Bronchial epithelial cell (primary cell): ENCODE data around the gene STAM. TPM values are rescaled to one million over a fixed set of nuclear protein-coding genes. Genes with fewer than 3 reads are reported as not detected.

ENCODE experiments used
- DNase-seq: peaks from one replicate; pipeline ENCODE4 v3.0.0-alpha.2; 2010; ENCODE audit warnings: low read depth
- FAIRE-seq: peaks from 2 replicates; lab custom pipeline; 2011; peaks lifted over from hg19 to GRCh38; lab: Jason Lieb, UNC
- H3K27me3 ChIP-seq: 2 replicates; pipeline ENCODE4 v1.5.1; 2011; ENCODE audit warnings: low read length; ENCODE audit not compliant: control insufficient read depth, insufficient read depth
- H3K36me3 ChIP-seq: 2 replicates; pipeline ENCODE4 v1.5.1; 2011; ENCODE audit warnings: low read length; ENCODE audit not compliant: control insufficient read depth, insufficient read depth
- H3K4me3 ChIP-seq: 2 replicates; pipeline ENCODE4 v1.5.1; 2011; ENCODE audit warnings: mild to moderate bottlenecking, low read depth, low read length, control low read depth
- CTCF ChIP-seq: IDR thresholded peaks from 2 replicates; pipeline ENCODE4 v1.5.1; 2011; ENCODE audit warnings: mild to moderate bottlenecking, moderate library complexity, low read length, control low read depth, inconsistent platforms; ENCODE audit not compliant: insufficient read depth, severe bottlenecking
- total RNA-seq: library from RNA; depleted of rRNA; stranded (reverse); fragments of >200 nt; gene quantifications from 2 replicates; pipeline ENCODE4 v1.2.1, GENCODE V29; 2014

Gene STAM
- total RNA-seq, 1 donor from 2014 or later, result 21.9 TPM

DNA sequence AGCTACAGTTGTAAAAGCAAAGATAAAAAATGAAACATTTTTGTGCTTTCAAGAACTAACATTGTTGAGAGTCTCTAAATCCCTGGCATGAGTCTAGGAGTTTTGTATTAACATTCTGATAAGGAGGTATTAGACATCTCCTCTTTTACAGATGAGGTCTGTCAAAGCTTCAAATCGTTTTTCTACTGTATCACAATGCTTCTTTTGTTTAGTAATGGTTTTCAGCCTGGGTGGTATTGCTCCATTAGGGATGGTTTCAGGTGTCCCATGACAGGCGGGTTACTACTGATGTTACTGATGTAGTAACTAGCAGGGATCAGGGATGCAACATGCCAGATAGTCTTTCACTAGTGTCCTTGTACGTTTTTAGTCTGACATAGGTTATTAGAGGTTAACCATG, 27.4 kb downstream of the STAM start:
- H3K4me3 ChIP-seq, result no peak overlapping the region
- DNase-seq, result no peak
- H3K36me3 ChIP-seq, result no peaks in the 10 kb centered on the region
- no peaks in the 10 kb centered on the region for H3K27me3 ChIP-seq
- no peak for TF ChIP-seq CTCF
- FAIRE-seq, result no peak

DNA sequence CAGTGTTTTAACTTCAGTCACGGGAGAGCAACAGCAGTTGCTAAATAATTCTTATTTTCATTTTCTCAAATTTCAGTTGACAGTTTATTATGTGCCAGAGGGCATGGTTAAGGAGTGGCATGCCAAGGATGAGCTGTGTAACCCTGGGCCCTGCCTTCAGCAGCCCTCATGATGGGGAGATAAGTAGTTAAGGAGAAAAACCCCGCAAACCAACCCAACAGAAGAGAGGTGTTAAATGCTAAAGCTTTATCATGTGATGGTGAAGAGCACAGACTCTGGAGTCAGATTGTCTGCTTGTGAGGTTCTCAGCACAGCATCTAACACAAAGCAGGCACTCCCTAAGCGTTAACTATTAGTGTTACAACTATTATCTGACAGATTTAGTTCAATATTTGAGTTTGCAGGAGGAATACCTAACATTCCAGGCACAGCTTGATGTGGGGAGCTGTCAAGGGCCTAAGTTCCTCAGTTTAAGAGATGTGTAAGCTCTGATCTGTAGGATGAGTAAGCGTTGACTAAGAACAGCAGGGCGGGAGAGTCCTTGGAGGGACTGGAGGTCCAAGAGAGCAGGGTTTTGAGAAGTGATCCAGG, 29.6 kb downstream of the STAM start:
- FAIRE-seq (no peak), DNase-seq (peak; percentile 87)
- no peaks in the 10 kb centered on the region for H3K27me3 ChIP-seq
- H3K36me3 ChIP-seq, result no peaks in the 10 kb centered on the region
- no peak for TF ChIP-seq CTCF
- no peak overlapping the region for H3K4me3 ChIP-seq

DNA sequence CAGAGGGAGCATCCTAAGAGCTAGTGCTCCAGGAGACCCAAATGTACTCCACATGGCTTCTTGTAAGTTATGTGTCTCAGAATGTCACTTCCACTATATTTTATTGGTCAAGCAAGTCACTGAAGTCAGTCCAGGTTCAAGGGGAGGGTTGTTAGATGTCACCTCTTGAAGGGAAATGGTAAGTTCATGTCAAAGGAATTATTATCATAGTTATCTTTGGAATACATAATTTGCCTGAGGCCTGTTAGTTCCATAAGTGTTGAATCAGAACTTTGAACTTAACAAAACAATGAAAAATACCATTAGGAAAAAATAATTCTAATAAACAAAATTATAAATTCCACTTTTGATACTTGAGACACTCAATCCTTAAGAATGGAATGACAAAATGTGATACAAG, 30.6 kb downstream of the STAM start:
- Histone ChIP-seq H3K4me3 (no peak overlapping the region), H3K36me3 (no peaks in the 10 kb centered on the region), H3K27me3 (no peaks in the 10 kb centered on the region)
- DNase-seq (no peak), FAIRE-seq (no peak)
- no peak for TF ChIP-seq CTCF

GRCh38 chr10:17675638-17676037, 31.7 kb downstream of the STAM start:
- DNase-seq (no peak), FAIRE-seq (no peak)
- no peaks in the 10 kb centered on the region for H3K27me3 ChIP-seq
- H3K36me3 ChIP-seq, result no peaks in the 10 kb centered on the region
- no peak overlapping the region for H3K4me3 ChIP-seq
- no peak for TF ChIP-seq CTCF

- no peak for FAIRE-seq
These were observed 33.0 kb downstream of the STAM start for GRCh38 chr10:17676919-17677318.

More at GRCh38 chr10:17676919-17677318, 33.0 kb downstream of the STAM start:
- no peak overlapping the region for H3K4me3 ChIP-seq
- no peak for TF ChIP-seq CTCF
- H3K36me3 ChIP-seq, result no peaks in the 10 kb centered on the region
- DNase-seq, result no peak
- no peaks in the 10 kb centered on the region for H3K27me3 ChIP-seq
